Keratinocyte (primary cell): Measurements from ENCODE around the gene C2orf49. TPM values are rescaled to one million over a fixed set of nuclear protein-coding genes. Genes with fewer than 3 reads are reported as not detected.

ENCODE experiments used
- DNase-seq: peaks from one replicate; pipeline ENCODE4 v3.0.0-alpha.2; 2011; ENCODE audit warnings: low read depth, missing footprints, low spot score
- FAIRE-seq: peaks from 2 replicates; lab custom pipeline; 2011; peaks lifted over from hg19 to GRCh38; lab: Jason Lieb, UNC
- H2AFZ ChIP-seq: 2 replicates; pipeline ENCODE4 v1.6.0; 2012; ENCODE audit warnings: low read length, control low read depth, inconsistent platforms; ENCODE audit not compliant: control insufficient read depth
- H3K27ac ChIP-seq: 2 replicates; pipeline ENCODE4 v1.5.1; 2011; ENCODE audit warnings: low read length; ENCODE audit not compliant: control insufficient read depth, insufficient read depth
- H3K27me3 ChIP-seq: 3 replicates; pipeline ENCODE4 v1.6.0; 2011; ENCODE audit warnings: low read length; ENCODE audit not compliant: control insufficient read depth, insufficient read depth; ENCODE audit errors: extremely low read depth
- H3K36me3 ChIP-seq, 2 experiments: 2 replicates in 1 of 2; 3 replicates in 1 of 2; pipeline ENCODE4 v1.5.1; 2011; ENCODE audit warnings: low read length in 2 of 2, mild to moderate bottlenecking in 1 of 2; ENCODE audit not compliant: control insufficient read depth in 2 of 2, insufficient read depth in 2 of 2; ENCODE audit errors: extremely low read depth in 1 of 2
- H3K4me1 ChIP-seq: 3 replicates; pipeline ENCODE4 v1.5.1; 2011; ENCODE audit warnings: low read length; ENCODE audit not compliant: control insufficient read depth, insufficient read depth; ENCODE audit errors: extremely low read depth
- H3K4me2 ChIP-seq: 3 replicates; pipeline ENCODE4 v1.6.0; 2011; ENCODE audit warnings: low read depth, low read length; ENCODE audit not compliant: control insufficient read depth, insufficient read depth; ENCODE audit errors: extremely low read depth
- H3K4me3 ChIP-seq, 3 experiments: fragments of 200-600 bp in 1 of 3; sonication (generic) in 1 of 3; 2 replicates in 2 of 3; 3 replicates in 1 of 3; pipeline ENCODE4 v1.5.1; 2011 to 2016; ENCODE audit warnings: low read length in 3 of 3, mild to moderate bottlenecking in 3 of 3, control low read depth in 2 of 3, inconsistent platforms in 1 of 3, low read depth in 1 of 3, mixed read lengths in 1 of 3, mixed run types in 1 of 3, moderate library complexity in 1 of 3; ENCODE audit not compliant: control insufficient read depth in 2 of 3, insufficient read depth in 2 of 3; ENCODE audit errors: extremely low read depth in 1 of 3
- H3K79me2 ChIP-seq: 2 replicates; pipeline ENCODE4 v1.6.0; 2012; ENCODE audit warnings: low read length; ENCODE audit not compliant: control insufficient read depth, insufficient read depth
- H3K9ac ChIP-seq: 3 replicates; pipeline ENCODE4 v1.6.0; 2011; ENCODE audit warnings: low read length; ENCODE audit not compliant: control insufficient read depth, insufficient read depth; ENCODE audit errors: extremely low read depth
- H3K9me1 ChIP-seq: 3 replicates; pipeline ENCODE4 v1.6.0; 2011; ENCODE audit warnings: low read length; ENCODE audit not compliant: control insufficient read depth, insufficient read depth; ENCODE audit errors: extremely low read depth
- H3K9me3 ChIP-seq: 2 replicates; pipeline ENCODE4 v1.5.1; 2012; ENCODE audit warnings: low read depth, low read length; ENCODE audit not compliant: control insufficient read depth
- H4K20me1 ChIP-seq: 3 replicates; pipeline ENCODE4 v1.6.0; 2011; ENCODE audit warnings: low read length; ENCODE audit not compliant: control insufficient read depth, insufficient read depth; ENCODE audit errors: extremely low read depth
- EZH2 ChIP-seq: IDR thresholded peaks from one replicate; pipeline ENCODE4 v1.6.1; 2012; ENCODE audit warnings: inconsistent platforms, mild to moderate bottlenecking, low read length, moderate library complexity
- dilution Hi-C: fragments of 300-500 bp; cut with MboI; formaldehyde crosslinking; loops from one replicate; pipeline ENCODE4 v1.7.0; 2020; ENCODE audit warnings: low sequenced_read_pairs; ENCODE audit not compliant: extremely low pct_ligation_motif_present
- polyA plus RNA-seq, 5 experiments: library from polyadenylated mRNA; depleted of rRNA in 3 of 5; stranded (reverse) in 3 of 5; stranded (forward) in 1 of 5; unstranded in 1 of 5; fragments of >200 nt; gene quantifications; 1 replicate in 1 of 5; 2 replicates in 3 of 5; 3 replicates in 1 of 5; pipeline versions ENCODE4 v1.2.1 to v1.2.3, GENCODE V29; 2011 to 2012; ENCODE audit warnings: missing spikeins in 2 of 5, low read depth in 1 of 5, low replicate concordance in 1 of 5
- TF ChIP-seq, protein P1 (sequence below), 3 experiments: IDR thresholded peaks in 1 of 3; conservative IDR thresholded peaks in 1 of 3; optimal IDR thresholded peaks in 1 of 3; 2 replicates in 2 of 3; 3 replicates in 1 of 3; pipeline versions ENCODE3 to v1.5.1; 2011; ENCODE audit warnings: low read length in 3 of 3, mild to moderate bottlenecking in 3 of 3, moderate library complexity in 2 of 3, control low read depth in 1 of 3, inconsistent platforms in 1 of 3; ENCODE audit not compliant: insufficient read depth in 2 of 3; ENCODE audit errors: extremely low read depth in 1 of 3

Gene C2orf49
- polyA plus RNA-seq, 1 donor (not counting 4 experiments of a cell fraction or from before 2014, with no cell fraction given): 19.4 TPM

DNA sequence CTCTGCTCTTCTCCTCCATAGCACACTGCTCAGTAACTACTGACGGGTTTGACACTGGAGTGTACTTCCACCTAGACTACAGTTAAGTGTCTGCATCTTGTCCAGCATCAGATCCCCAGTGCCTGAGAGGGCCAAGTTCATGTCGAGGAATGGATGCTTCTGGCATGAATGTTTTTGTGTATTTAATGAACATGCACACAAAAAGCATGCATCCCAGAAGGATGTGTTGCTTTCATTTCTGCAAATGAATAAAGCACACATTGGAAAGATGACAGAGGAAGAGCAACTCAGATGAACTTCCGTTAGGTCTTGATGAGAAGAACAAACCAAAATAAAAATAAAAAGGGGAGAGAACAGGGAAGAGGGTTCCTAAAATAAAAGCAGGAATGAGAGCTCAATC lies 27.9 kb downstream of the C2orf49 start:
- dilution Hi-C loops: no loop called here
- no peaks in the 10 kb centered on the region for H3K9me1 ChIP-seq
- TF ChIP-seq, protein P1, sequence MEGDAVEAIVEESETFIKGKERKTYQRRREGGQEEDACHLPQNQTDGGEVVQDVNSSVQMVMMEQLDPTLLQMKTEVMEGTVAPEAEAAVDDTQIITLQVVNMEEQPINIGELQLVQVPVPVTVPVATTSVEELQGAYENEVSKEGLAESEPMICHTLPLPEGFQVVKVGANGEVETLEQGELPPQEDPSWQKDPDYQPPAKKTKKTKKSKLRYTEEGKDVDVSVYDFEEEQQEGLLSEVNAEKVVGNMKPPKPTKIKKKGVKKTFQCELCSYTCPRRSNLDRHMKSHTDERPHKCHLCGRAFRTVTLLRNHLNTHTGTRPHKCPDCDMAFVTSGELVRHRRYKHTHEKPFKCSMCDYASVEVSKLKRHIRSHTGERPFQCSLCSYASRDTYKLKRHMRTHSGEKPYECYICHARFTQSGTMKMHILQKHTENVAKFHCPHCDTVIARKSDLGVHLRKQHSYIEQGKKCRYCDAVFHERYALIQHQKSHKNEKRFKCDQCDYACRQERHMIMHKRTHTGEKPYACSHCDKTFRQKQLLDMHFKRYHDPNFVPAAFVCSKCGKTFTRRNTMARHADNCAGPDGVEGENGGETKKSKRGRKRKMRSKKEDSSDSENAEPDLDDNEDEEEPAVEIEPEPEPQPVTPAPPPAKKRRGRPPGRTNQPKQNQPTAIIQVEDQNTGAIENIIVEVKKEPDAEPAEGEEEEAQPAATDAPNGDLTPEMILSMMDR (optimal IDR thresholded peaks at IDR 0.05 in 1 of 3, IDR thresholded peaks at IDR 0.05 in 1 of 3, conservative IDR thresholded peaks at IDR 0.05 in 1 of 3; ENCODE audit: extremely low read depth in 1 of 3, insufficient read depth in 2 of 3, low read length in 3 of 3): no peak
- no peak for TF ChIP-seq EZH2
- peaks cover 34% of the 10 kb centered on the region for H3K79me2 ChIP-seq
- FAIRE-seq (no peak), DNase-seq (no peak)
- H4K20me1 ChIP-seq: peaks cover 8% of the 10 kb centered on the region
- H2AFZ ChIP-seq: no peak overlapping the region
- no peak overlapping the region for H3K4me2 ChIP-seq
- H3K4me3 ChIP-seq: no peak overlapping the region
- no peaks in the 10 kb centered on the region for H3K9me3 ChIP-seq
- no peak overlapping the region for H3K9ac ChIP-seq
- peaks cover 55 to 66% of the 10 kb centered on the region in 2 experiments for H3K36me3 ChIP-seq
- peaks cover 3% of the 10 kb centered on the region for H3K4me1 ChIP-seq
- no peaks in the 10 kb centered on the region for H3K27me3 ChIP-seq
- H3K27ac ChIP-seq: no peak overlapping the region

DNA sequence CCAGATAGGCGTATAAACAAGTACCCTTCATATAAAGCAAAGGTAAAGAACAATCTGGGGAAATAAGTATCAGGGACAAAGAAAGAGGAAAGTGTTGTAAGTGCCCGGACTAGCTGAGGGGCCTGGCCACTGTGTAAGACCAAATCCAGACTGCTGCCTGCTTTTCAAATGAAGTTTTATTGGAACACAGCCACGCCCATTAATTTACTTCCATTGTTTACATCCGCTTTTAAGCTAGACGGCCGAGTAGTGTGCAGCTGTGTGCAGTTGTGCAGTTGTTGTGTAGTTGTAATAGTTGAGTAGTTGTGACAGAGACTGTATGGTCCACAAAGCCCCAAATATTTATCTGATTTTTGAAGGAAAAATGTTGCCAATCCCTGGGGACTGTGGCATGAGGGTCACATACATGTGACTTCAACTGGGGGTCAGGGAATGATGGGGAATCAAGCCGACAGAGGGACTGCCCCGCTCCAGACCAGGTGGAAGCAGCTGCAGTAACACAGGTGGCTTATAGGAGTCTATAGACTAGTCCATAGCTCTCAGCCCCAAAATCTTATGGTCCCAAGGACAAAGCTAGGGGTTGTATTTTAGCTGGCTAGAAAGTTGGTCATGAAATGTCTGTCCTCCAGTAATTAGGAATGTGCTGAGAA lies 31.5 kb downstream of the C2orf49 start:
- no peak for DNase-seq
- Histone ChIP-seq H2AFZ (no peak overlapping the region), H3K4me1 (peaks cover 31% of the 10 kb centered on the region), H4K20me1 (peaks cover 8% of the 10 kb centered on the region), H3K4me2 (no peak overlapping the region), H3K4me3 (no peak overlapping the region), H3K27me3 (no peaks in the 10 kb centered on the region), H3K9me3 (no peaks in the 10 kb centered on the region), H3K36me3 (peaks cover 38 to 60% of the 10 kb centered on the region in 2 experiments), H3K79me2 (peaks cover 43% of the 10 kb centered on the region), H3K9me1 (no peaks in the 10 kb centered on the region), H3K27ac (no peak overlapping the region), H3K9ac (no peak overlapping the region)
- dilution Hi-C loops: no loop called here
- FAIRE-seq: no peak
- no peak for TF ChIP-seq EZH2
- TF ChIP-seq, protein P1 (optimal IDR thresholded peaks at IDR 0.05 in 1 of 3, IDR thresholded peaks at IDR 0.05 in 1 of 3, conservative IDR thresholded peaks at IDR 0.05 in 1 of 3; ENCODE audit: extremely low read depth in 1 of 3, insufficient read depth in 2 of 3, low read length in 3 of 3): no peak
